ENCODE measurements around the gene PWP2.
"Not testable (repeated sequence)": the region's sequence is repeated elsewhere in the genome, so short reads cannot be mapped to it uniquely, and the experiment has no call there.

Gene PWP2

GRCh38 chr21:44167527-44167926 lies 60.3 kb downstream of the PWP2 start:
- DNase-seq = not testable (repeated sequence)

DNA sequence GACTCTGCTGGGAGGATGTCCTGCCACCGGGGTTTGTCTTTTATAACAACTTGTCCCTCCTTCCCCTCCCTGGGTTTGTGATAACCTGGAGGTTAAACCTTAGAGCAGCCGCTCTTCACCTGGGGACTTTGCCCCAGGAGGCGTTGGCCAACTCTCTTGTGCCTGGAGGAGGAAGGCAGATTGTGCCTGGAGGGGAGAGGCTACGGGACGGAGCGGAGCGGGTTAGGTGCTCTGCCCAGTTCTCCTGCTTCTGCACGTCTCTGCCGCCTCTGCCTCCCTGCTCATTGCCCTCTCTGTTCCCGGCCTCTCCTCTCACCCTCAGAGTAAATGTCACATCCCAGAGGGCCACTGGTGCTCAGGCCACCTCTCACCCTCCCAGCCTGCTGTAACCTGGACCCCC lies 63.1 kb downstream of the PWP2 start:
- DNase-seq = not testable (repeated sequence)

DNA sequence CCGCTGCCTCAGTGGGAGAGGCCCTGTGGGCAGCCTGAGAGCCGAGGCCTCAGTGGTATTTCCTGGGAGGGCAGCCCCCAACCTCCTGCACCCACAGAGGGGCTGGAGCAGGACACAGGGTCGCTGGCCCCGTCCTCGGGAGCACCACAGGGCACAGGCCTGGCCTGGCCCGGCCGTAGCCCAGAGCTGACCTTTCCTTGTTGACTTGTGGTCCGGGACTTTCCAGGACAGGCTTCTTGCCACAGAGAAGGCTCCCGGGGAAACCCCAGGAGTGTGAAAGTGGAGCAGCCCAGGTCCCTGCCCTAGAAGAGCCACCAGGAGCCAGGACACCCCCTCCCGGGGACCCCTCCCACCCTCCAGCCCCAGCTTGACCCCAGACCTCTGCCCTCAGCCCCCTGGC lies 63.7 kb downstream of the PWP2 start:
- DNase-seq = not testable (repeated sequence)

GRCh38 chr21:44171962-44172572 lies 64.9 kb downstream of the PWP2 start:
- DNase-seq = not testable (repeated sequence)

GRCh38 chr21:44172741-44173140 lies 65.5 kb downstream of the PWP2 start:
- DNase-seq = not testable (repeated sequence)

DNA sequence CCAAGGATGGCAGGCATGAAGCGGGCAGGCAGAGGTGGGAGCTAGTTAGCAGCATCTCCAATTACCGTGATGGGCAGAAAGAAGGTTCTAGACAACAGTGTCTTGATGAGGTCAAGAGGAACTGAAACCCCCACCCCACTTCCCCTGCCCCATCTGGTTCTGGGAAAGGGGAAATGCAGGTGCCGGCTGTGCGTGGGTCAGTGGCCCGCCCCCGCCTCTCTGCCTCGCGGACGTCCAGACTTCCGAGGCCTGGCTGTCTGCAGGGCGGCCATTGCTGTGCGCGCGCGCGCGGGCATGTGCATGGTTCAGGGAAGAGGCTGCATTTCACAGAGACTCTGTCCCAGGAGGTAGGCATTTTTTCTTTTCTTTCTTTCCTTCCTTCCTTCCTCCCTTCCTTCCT lies 68.0 kb downstream of the PWP2 start:
- not testable (repeated sequence) for DNase-seq

GRCh38 chr21:44176127-44176526 lies 68.9 kb downstream of the PWP2 start:
- DNase-seq = not testable (repeated sequence)
